OCI-LY7 (cell line): ENCODE data around the gene ZNG1B. TPM values are rescaled to one million over a fixed set of nuclear protein-coding genes. Genes with fewer than 3 reads are reported as not detected.
"Not testable (repeated sequence)": the region's sequence is repeated elsewhere in the genome, so short reads cannot be mapped to it uniquely, and the experiment has no call there.

Experiments used
- Bru-seq: library from RNA; stranded (reverse); fragments of 400-500 nt; gene quantifications from one replicate; lab custom pipeline; 2021; lab: Mats Ljungman, UMichigan
- BruChase-seq, 2 experiments: library from RNA; stranded (reverse); fragments of 400-500 nt; gene quantifications; one replicate each; lab custom pipeline; 2021; lab: Mats Ljungman, UMichigan
- BruUV-seq: library from RNA; stranded (reverse); fragments of 400-500 nt; replicated peaks from 2 replicates; lab custom pipeline; 2021; lab: Mats Ljungman, UMichigan
- CTCF ChIA-PET: fragments of 300-600 bp; sonication (Branson Sonifier 250); formaldehyde crosslinking; loops from one replicate; lab custom pipeline; 2022; ENCODE audit warnings: antibody characterized with exemption; ENCODE audit not compliant: unreplicated experiment; lab: Charles Lee
- POLR2A ChIA-PET: fragments of 300-600 bp; sonication (Branson Sonifier 250); formaldehyde crosslinking; loops from one replicate; lab custom pipeline; 2022; ENCODE audit warnings: antibody characterized with exemption; lab: Charles Lee
- DNase-seq: peaks from one replicate; pipeline ENCODE4 v3.0.0-alpha.2; 2015; ENCODE audit warnings: low spot score
- H2AFZ ChIP-seq: fragments of 200-600 bp; sonication (generic), shearing (Covaris generic); 2 replicates; pipeline ENCODE4 v1.6.1; 2014; ENCODE audit warnings: mild to moderate bottlenecking, antibody characterized with exemption, low read length, moderate library complexity
- H3K27ac ChIP-seq: fragments of 200-600 bp; sonication (generic); 2 replicates; pipeline ENCODE4 v1.5.1; 2014; ENCODE audit warnings: mixed run types, low read depth, mild to moderate bottlenecking, moderate library complexity, low read length, inconsistent platforms; ENCODE audit not compliant: poor library complexity, severe bottlenecking
- H3K36me3 ChIP-seq: fragments of 200-600 bp; sonication (generic); 2 replicates; pipeline ENCODE4 v1.6.1; 2014; ENCODE audit warnings: mild to moderate bottlenecking, antibody characterized with exemption, low read length, moderate library complexity, mixed read lengths; ENCODE audit not compliant: insufficient read depth
- H3K4me1 ChIP-seq: fragments of 200-600 bp; sonication (generic); 2 replicates; pipeline ENCODE4 v1.5.1; 2014; ENCODE audit warnings: mild to moderate bottlenecking, low read length; ENCODE audit not compliant: insufficient read depth, poor library complexity, severe bottlenecking
- H3K4me2 ChIP-seq: fragments of 200-600 bp; sonication (generic); 2 replicates; pipeline ENCODE4 v1.6.1; 2014; ENCODE audit warnings: mild to moderate bottlenecking, low read length
- H3K4me3 ChIP-seq: fragments of 200-600 bp; sonication (generic); 2 replicates; pipeline ENCODE4 v1.5.1; 2014; ENCODE audit warnings: mild to moderate bottlenecking, low read depth, low read length; ENCODE audit not compliant: poor library complexity, severe bottlenecking
- H3K79me2 ChIP-seq: fragments of 200-600 bp; sonication (generic); 2 replicates; pipeline ENCODE4 v1.6.1; 2016; ENCODE audit warnings: low read depth, mild to moderate bottlenecking, low read length, moderate library complexity, mixed read lengths; ENCODE audit not compliant: insufficient read depth
- H3K9me2 ChIP-seq: fragments of 200-600 bp; sonication (generic); 2 replicates; pipeline ENCODE4 v1.6.1; 2016; ENCODE audit warnings: mild to moderate bottlenecking, low read length, mixed read lengths; ENCODE audit not compliant: insufficient read depth
- H3K9me3 ChIP-seq: fragments of 200-600 bp; sonication (generic); 2 replicates; pipeline ENCODE4 v1.6.1; 2014; ENCODE audit warnings: mild to moderate bottlenecking, mixed run types, low read length, mixed read lengths
- H4K20me1 ChIP-seq: fragments of 200-600 bp; sonication (generic); 2 replicates; pipeline ENCODE4 v1.6.1; 2014; ENCODE audit warnings: mild to moderate bottlenecking, antibody characterized with exemption, low read length, moderate library complexity, mixed read lengths; ENCODE audit not compliant: insufficient read depth
- EZH2phosphoT487 ChIP-seq: fragments of 200-600 bp; sonication (generic); IDR thresholded peaks from 2 replicates; pipeline ENCODE4 v1.6.1; 2018; ENCODE audit warnings: low read depth, borderline replicate concordance, mild to moderate bottlenecking, mixed run types, antibody characterized with exemption, low read length, moderate library complexity, mixed read lengths
- intact Hi-C: fragments of 100-400 bp; cut with micrococcal nuclease; formaldehyde crosslinking; loops from one replicate; pipeline ENCODE4 v1.10.0; 2022; ENCODE audit not compliant: unreplicated experiment
- long read RNA-seq: library from polyadenylated mRNA; stranded (forward); transcript quantifications from one replicate; pipeline ENCODE4 v2.0.0, GENCODE V29; 2022
- total RNA-seq, 2 experiments: library from RNA; depleted of rRNA in 1 of 2; stranded (reverse); fragments of >200 nt in 1 of 2; shearing (Covaris generic) in 1 of 2; gene quantifications; 2 replicates each; pipeline ENCODE4 v1.2.3, GENCODE V29; 2014 to 2022
- TF ChIP-seq, protein P1 (sequence below): fragments of 200-600 bp; sonication (generic); conservative IDR thresholded peaks from 2 replicates; pipeline ENCODE4 v1.5.1; 2014; ENCODE audit warnings: mild to moderate bottlenecking, antibody characterized with exemption, low read length, moderate library complexity, mixed read lengths

ZNG1B gene
- total RNA-seq (2014; rRNA removed; shearing (Covaris generic)), result 66.6 and 69.7 TPM in 2 replicates
- 82.1 and 89.3 TPM in 2 replicates for total RNA-seq (2022)
- Bru-seq, nascent RNA, result percentile 93 among the genes with signal in this experiment
- BruChase-seq, experiment 1, labeled RNA remaining after a 6-hour chase, result percentile 93 among the genes with signal in this experiment
- BruChase-seq, experiment 2, labeled RNA remaining after a 2-hour chase, result percentile 93 among the genes with signal in this experiment
- long read RNA-seq, transcript CBWD2-201 (15 exons, 1,812 nt), result major isoform, 42 of 133 reads
- long read RNA-seq, transcript CBWD2-209 (3 exons, 880 nt), result minor isoform, 26 of 133 reads
- long read RNA-seq, transcript CBWD2-202 (16 exons, 1,740 nt), result minor isoform, 9 of 133 reads
- long read RNA-seq, partial matches to known transcripts, result 17 of 133 reads
- long read RNA-seq, other reads (novel, unspliced or antisense), result 34 of 133 reads

DNA sequence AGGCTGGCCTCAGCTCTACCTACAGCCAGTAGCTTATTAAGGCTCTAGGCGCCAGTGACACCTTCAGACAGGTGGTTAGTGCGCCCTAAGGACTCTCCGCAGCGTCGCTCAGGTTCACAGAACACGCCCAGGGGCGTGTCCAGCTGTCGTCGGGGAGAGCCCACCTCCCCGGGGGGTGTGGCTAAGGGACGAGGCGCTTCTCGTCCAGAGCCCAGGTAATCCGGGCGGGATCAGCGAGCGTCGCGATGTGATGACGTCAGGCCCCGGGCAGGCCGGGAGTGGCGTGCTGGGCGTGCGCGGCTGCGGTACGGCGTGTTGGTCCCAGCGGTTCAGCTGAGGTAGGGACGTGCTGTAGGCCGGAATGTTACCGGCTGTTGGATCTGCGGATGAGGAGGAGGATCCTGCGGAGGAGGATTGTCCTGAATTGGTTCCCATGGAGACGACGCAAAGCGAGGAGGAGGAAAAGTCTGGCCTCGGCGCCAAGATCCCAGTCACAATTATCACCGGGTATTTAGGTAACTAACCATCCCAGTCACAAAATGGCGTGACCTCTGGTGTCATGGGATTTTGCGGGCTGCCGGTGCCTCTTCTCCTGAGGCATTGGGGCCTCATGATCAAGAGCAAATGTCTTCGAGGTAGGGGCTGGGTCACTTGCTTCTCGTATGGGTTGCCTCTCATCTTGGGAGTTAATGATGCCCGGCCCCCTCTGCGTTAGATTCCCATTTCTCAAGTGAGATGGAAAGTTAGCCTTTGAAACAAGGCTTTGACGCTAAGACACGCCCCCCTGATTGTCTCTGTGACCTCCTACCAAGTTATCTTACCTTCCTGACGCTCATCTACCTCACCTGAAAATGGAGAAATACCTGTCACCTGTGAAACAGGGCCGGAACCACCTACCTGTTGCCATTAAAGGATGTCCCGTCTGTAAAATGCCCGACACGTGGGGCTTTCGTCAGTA lies at the start of gene ZNG1B:
Gene ZNG1B, plus strand, starts transcription at position 184 of the 958 bp plus-strand sequence. Its CDS starts 178 bp downstream, at position 362.
- H4K20me1 ChIP-seq, BruUV-seq, H3K9me2 ChIP-seq, H3K4me1 ChIP-seq, CTCF ChIA-PET, H3K9me3 ChIP-seq, intact Hi-C loops, H3K36me3 ChIP-seq, POLR2A ChIA-PET, H2AFZ ChIP-seq: not testable (repeated sequence)
- Histone ChIP-seq H3K27ac (peak within 1 kb of the TSS; percentile 28), H3K4me3 (peak within 1 kb of the TSS; percentile 77), H3K79me2 (peaks cover 10% of the 10 kb centered on the region; the same call in 1 of the 2 replicates), H3K4me2 (peak within 1 kb of the TSS; percentile 68)
- peak; percentile 3 for DNase-seq

DNA sequence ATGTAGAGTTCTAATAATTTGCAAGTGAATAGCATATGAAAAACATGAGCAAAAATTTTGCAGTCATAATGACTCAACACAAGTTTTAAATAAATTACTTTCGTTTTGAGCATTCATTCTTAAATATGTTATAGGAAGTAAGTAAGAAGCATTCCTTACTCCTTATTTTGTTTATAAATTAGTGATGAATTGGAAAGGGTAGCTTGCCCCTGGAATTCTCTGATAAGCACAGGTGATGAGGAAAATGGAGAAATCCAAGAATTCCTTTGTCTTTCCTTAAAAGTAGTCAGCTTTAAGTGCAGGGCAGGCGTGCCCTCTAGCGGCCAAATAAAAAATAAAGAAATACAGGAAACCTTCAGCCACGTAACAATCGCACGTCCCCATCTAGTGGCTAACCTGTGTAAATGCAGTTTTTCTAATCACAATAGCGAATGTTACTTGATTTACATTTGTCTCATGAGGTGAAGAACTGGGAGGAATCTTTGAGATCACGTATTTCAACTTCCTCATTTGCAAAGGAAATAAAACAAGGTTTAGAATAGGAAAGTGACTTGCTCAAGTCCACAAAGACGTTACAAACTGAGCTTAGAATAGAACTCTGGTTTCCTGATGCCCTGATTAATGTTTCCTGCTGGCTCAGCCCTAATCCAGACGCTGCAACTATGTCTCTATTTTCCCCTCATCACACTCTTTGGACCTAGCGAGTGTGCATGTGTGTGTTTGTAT lies 47.2 kb upstream of the ZNG1B start:
- no peaks in the 10 kb centered on the region for H4K20me1 ChIP-seq
- TF ChIP-seq EZH2phosphoT487, result no peak
- TF ChIP-seq, protein P1, sequence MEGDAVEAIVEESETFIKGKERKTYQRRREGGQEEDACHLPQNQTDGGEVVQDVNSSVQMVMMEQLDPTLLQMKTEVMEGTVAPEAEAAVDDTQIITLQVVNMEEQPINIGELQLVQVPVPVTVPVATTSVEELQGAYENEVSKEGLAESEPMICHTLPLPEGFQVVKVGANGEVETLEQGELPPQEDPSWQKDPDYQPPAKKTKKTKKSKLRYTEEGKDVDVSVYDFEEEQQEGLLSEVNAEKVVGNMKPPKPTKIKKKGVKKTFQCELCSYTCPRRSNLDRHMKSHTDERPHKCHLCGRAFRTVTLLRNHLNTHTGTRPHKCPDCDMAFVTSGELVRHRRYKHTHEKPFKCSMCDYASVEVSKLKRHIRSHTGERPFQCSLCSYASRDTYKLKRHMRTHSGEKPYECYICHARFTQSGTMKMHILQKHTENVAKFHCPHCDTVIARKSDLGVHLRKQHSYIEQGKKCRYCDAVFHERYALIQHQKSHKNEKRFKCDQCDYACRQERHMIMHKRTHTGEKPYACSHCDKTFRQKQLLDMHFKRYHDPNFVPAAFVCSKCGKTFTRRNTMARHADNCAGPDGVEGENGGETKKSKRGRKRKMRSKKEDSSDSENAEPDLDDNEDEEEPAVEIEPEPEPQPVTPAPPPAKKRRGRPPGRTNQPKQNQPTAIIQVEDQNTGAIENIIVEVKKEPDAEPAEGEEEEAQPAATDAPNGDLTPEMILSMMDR, result peak; percentile 99
- no TSS peak for BruUV-seq
- peaks cover 4% of the 10 kb centered on the region for H3K4me1 ChIP-seq
- POLR2A ChIA-PET, result interaction anchor here (1.0 kb wide), 1 partner anchor 9 kb away, joined by 3 read pairs; no protein-coding TSS in a partner anchor
- peak; percentile 87 for DNase-seq
- H3K36me3 ChIP-seq, result no peaks in the 10 kb centered on the region
- intact Hi-C loops, result loop anchor here (2.0 kb wide), 3 partner anchors 141 to 251 kb away; no protein-coding TSS in a partner anchor
- peaks cover 9% of the 10 kb centered on the region; the same call in 1 of the 2 replicates for H3K9me3 ChIP-seq
- H3K27ac ChIP-seq, result peak overlapping the region; percentile 38
- no peaks in the 10 kb centered on the region for H3K79me2 ChIP-seq
- H3K4me3 ChIP-seq, result peak overlapping the region; percentile 4
- H2AFZ ChIP-seq, result peak overlapping the region; percentile 53; the same call in 1 of the 2 replicates
- CTCF ChIA-PET, result interaction anchor here (1.0 kb wide), 1 partner anchor 252 kb away, joined by 4 read pairs; no protein-coding TSS in a partner anchor
- no peaks in the 10 kb centered on the region for H3K9me2 ChIP-seq
- H3K4me2 ChIP-seq, result peak overlapping the region; percentile 27
